K562 (cell line): ENCODE measurements around the gene CCDC148. TPM values are rescaled to one million over a fixed set of nuclear protein-coding genes. Genes with fewer than 3 reads are reported as not detected.

Source experiments
- ATAC-seq: fragments of 200-7000 bp; cut with Tn5 transposase; 3 replicates; pipeline ENCODE4 v1.9.1; 2020; ENCODE audit warnings: moderate library complexity
- BruUV-seq: library from RNA; stranded (reverse); fragments of 400-500 nt; replicated peaks from 2 replicates; lab custom pipeline; 2021; lab: Mats Ljungman, UMichigan
- CTCF ChIA-PET: fragments of 300-600 bp; formaldehyde crosslinking; extraction: SDS; loops from one replicate; lab custom pipeline; 2021; ENCODE audit warnings: low intra/inter-chr PET ratio; lab: Yijun Ruan, JAX
- POLR2A ChIA-PET: fragments of 300-600, 350-650 bp; sonication (Branson Sonifier 250); formaldehyde crosslinking; extraction: SDS; loops from one replicate; lab custom pipeline; 2021; ENCODE audit warnings: antibody characterized with exemption, inconsistent platforms; lab: Yijun Ruan, JAX
- DNase-seq, 4 experiments: peaks; one replicate each; pipeline versions ENCODE4 v3.0.0 to v3.0.0-alpha.2; 2011 to 2018; ENCODE audit warnings: low spot score in 3 of 4, mixed read lengths in 3 of 4; ENCODE audit errors: extremely low read depth in 1 of 4
- FAIRE-seq: peaks from 2 replicates; lab custom pipeline; 2011; peaks lifted over from hg19 to GRCh38; lab: Jason Lieb, UNC
- H2AFZ ChIP-seq: 2 replicates; pipeline ENCODE4 v1.6.0; 2011; ENCODE audit warnings: low read depth, low read length, control low read depth, inconsistent platforms
- H3K27ac ChIP-seq: fragments of 200-600 bp; 3 replicates; pipeline ENCODE4 v1.8.0; 2011; ENCODE audit warnings: low read depth, mild to moderate bottlenecking, control low read depth, inconsistent platforms, low read length, moderate library complexity, mixed read lengths; ENCODE audit errors: extremely low read depth
- H3K27me3 ChIP-seq, 2 experiments: fragments of 300-600 bp in 1 of 2; 2 replicates in 1 of 2; 3 replicates in 1 of 2; pipeline versions ENCODE4 v1.6.0 to v1.8.0; 2011; ENCODE audit warnings: inconsistent platforms in 2 of 2, low read length in 2 of 2, mild to moderate bottlenecking in 1 of 2, mixed read lengths in 1 of 2, moderate library complexity in 1 of 2; ENCODE audit not compliant: control insufficient read depth in 2 of 2, insufficient read depth in 2 of 2
- H3K36me3 ChIP-seq: fragments of 300-600 bp; 3 replicates; pipeline ENCODE4 v1.8.0; 2011; ENCODE audit warnings: mild to moderate bottlenecking, low read length, inconsistent platforms; ENCODE audit not compliant: control insufficient read depth, insufficient read depth
- H3K4me1 ChIP-seq, 2 experiments: fragments of 200-600 bp in 1 of 2; replicated peaks in 1 of 2; 2 replicates in 1 of 2; 3 replicates in 1 of 2; pipeline versions ENCODE4 v1.5.1 to v1.8.0; 2011; ENCODE audit warnings: inconsistent platforms in 2 of 2, low read length in 2 of 2, mild to moderate bottlenecking in 1 of 2, mixed read lengths in 1 of 2, moderate library complexity in 1 of 2; ENCODE audit not compliant: control insufficient read depth in 2 of 2, insufficient read depth in 2 of 2
- H3K4me2 ChIP-seq: 2 replicates; pipeline ENCODE4 v1.6.1; 2011; ENCODE audit warnings: low read length, control low read depth, inconsistent platforms, mixed read lengths; ENCODE audit not compliant: insufficient read depth
- H3K4me3 ChIP-seq: fragments of 200-600 bp; sonication (generic), shearing (Covaris generic); 2 replicates; pipeline ENCODE4 v1.5.1; 2016; ENCODE audit warnings: control low read depth, inconsistent platforms
- H3K79me2 ChIP-seq: fragments of 200-600 bp; 3 replicates; pipeline ENCODE4 v1.8.0; 2011; ENCODE audit warnings: low read length, inconsistent platforms; ENCODE audit not compliant: control insufficient read depth, insufficient read depth
- H3K9ac ChIP-seq, 2 experiments: 2 replicates each; pipeline versions ENCODE4 v1.6.0 to v1.6.1; 2011; ENCODE audit warnings: low read depth in 2 of 2, low read length in 2 of 2, control low read depth in 1 of 2, inconsistent platforms in 1 of 2, mild to moderate bottlenecking in 1 of 2, mixed read lengths in 1 of 2; ENCODE audit not compliant: insufficient read depth in 1 of 2
- H3K9me1 ChIP-seq: one replicate; pipeline ENCODE4 v1.6.0; 2011; ENCODE audit warnings: inconsistent platforms, mild to moderate bottlenecking, low read length, moderate library complexity; ENCODE audit not compliant: control insufficient read depth, insufficient read depth
- H3K9me3 ChIP-seq: replicated peaks from 2 replicates; pipeline ENCODE4 v1.5.1; 2011; ENCODE audit warnings: low read depth, low read length, inconsistent platforms; ENCODE audit not compliant: control insufficient read depth, insufficient read depth
- H4K20me1 ChIP-seq: replicated peaks from 2 replicates; pipeline ENCODE4 v1.6.1; 2011; ENCODE audit warnings: low read length, inconsistent platforms, mixed read lengths; ENCODE audit not compliant: control insufficient read depth, insufficient read depth
- ARHGAP35 ChIP-seq: fragments of 450-650 bp; IDR thresholded peaks from 2 replicates; pipeline ENCODE4 v1.6.1; 2018; ENCODE audit not compliant: partially characterized antibody
- BRF1 ChIP-seq: IDR thresholded peaks from 3 replicates; pipeline ENCODE4 v1.6.1; 2011; ENCODE audit warnings: borderline replicate concordance, mild to moderate bottlenecking; ENCODE audit not compliant: insufficient read length; ENCODE audit errors: extremely low read depth
- CSDE1 ChIP-seq, 2 experiments: fragments of 450-650 bp; IDR thresholded peaks; 2 replicates each; pipeline ENCODE4 v1.6.1; 2016; ENCODE audit warnings: mild to moderate bottlenecking in 1 of 2
- DIDO1 ChIP-seq: fragments of 450-650 bp; IDR thresholded peaks from 2 replicates; pipeline ENCODE4 v1.6.1; 2016; ENCODE audit warnings: low read depth, missing biosample characterization, missing genetic modification characterization
- ELF4 ChIP-seq: fragments of 450-650 bp; formaldehyde crosslinking; IDR thresholded peaks from 2 replicates; pipeline ENCODE4 v1.4.0; 2022; ENCODE audit warnings: missing genetic modification characterization
- ETV1 ChIP-seq: fragments of 450-650 bp; conservative IDR thresholded peaks from 2 replicates; pipeline ENCODE4 v1.6.1; 2016; ENCODE audit warnings: missing genetic modification characterization, control low read depth, low read depth, missing compliant biosample characterization
- HNRNPK ChIP-seq: fragments of 200-400 bp; formaldehyde crosslinking; IDR thresholded peaks from one replicate; pipeline ENCODE4 v1.6.1; 2018; ENCODE audit warnings: mild to moderate bottlenecking, low read depth, low read length; ENCODE audit not compliant: poor library complexity, severe bottlenecking
- MAFK ChIP-seq: IDR thresholded peaks from 2 replicates; pipeline ENCODE4 v1.6.1; 2011; ENCODE audit warnings: low read length, improper control_type of control experiment
- NCOA1 ChIP-seq: fragments of 450-650 bp; IDR thresholded peaks from 2 replicates; pipeline ENCODE4 v1.6.1; 2016; ENCODE audit warnings: low read depth
- NCOA2 ChIP-seq, 2 experiments: fragments of 450-650 bp; IDR thresholded peaks; 2 replicates each; pipeline ENCODE4 v1.6.1; 2018; ENCODE audit warnings: mild to moderate bottlenecking in 2 of 2, moderate library complexity in 1 of 2; ENCODE audit not compliant: partially characterized antibody in 2 of 2
- POLR2B ChIP-seq: fragments of 450-650 bp; IDR thresholded peaks from 2 replicates; pipeline ENCODE4 v1.6.1; 2018; ENCODE audit warnings: low read depth; ENCODE audit not compliant: partially characterized antibody
- RNF219 ChIP-seq: fragments of 250-450 bp; sonication (Bioruptor Pico); IDR thresholded peaks from 2 replicates; pipeline ENCODE4 v1.5.0; 2022; ENCODE audit warnings: mild to moderate bottlenecking
- SNRNP70 ChIP-seq: fragments of 200-400 bp; formaldehyde crosslinking; optimal IDR thresholded peaks from 2 replicates; pipeline ENCODE3; 2017; ENCODE audit warnings: low read depth, low read length
- TEAD2 ChIP-seq: fragments of 450-650 bp; IDR thresholded peaks from 2 replicates; pipeline ENCODE4 v1.6.1; 2016; ENCODE audit warnings: missing genetic modification characterization, control low read depth, missing compliant biosample characterization
- TRIM25 ChIP-seq: fragments of 450-650 bp; IDR thresholded peaks from 2 replicates; pipeline ENCODE4 v1.7.0; 2016; ENCODE audit warnings: borderline replicate concordance
- ZFP1 ChIP-seq: fragments of 450-650 bp; formaldehyde crosslinking; IDR thresholded peaks from 2 replicates; pipeline ENCODE4 v1.4.0; 2020; ENCODE audit warnings: mild to moderate bottlenecking, mixed read lengths
- ZNF41 ChIP-seq: fragments of 250-450 bp; sonication (Bioruptor Pico); conservative IDR thresholded peaks from 2 replicates; pipeline ENCODE4 v1.4.0; 2020; ENCODE audit warnings: mild to moderate bottlenecking
- ZNF780A ChIP-seq: fragments of 250-450 bp; sonication (Bioruptor Pico); IDR thresholded peaks from 2 replicates; pipeline ENCODE4 v1.5.0; 2021; ENCODE audit warnings: mild to moderate bottlenecking
- WGBS: fragments of 100-300 bp; shearing (Covaris generic); methylation state at CpG from one replicate; pipeline ENCODE4 v1.1.6; 2016; ENCODE audit warnings: low coverage, mixed read lengths; ENCODE audit not compliant: insufficient coverage; ENCODE audit errors: missing lambda C conversion rate; 5-methylcytosine and 5-hydroxymethylcytosine counted together
- in situ Hi-C: fragments of 300-500 bp; cut with MboI; formaldehyde crosslinking; loops from 4 replicates; pipeline ENCODE4 v1.15.0; 2018; ENCODE audit warnings: inconsistent platforms, mixed read lengths
- intact Hi-C: fragments of 100-400 bp; cut with micrococcal nuclease; formaldehyde crosslinking; loops from 2 replicates; pipeline ENCODE4 v1.14.2; 2022
- polyA plus RNA-seq, 8 experiments: library from polyadenylated mRNA; depleted of rRNA in 4 of 8; stranded (reverse) in 5 of 8; unstranded in 3 of 8; fragments of >200 nt; fragmentation: Nextera tagmentation in 2 of 8; fragmentation: Illumina TruSeq in 1 of 8; extraction: Ambion mirVana in 2 of 8; extraction: Trizol in 1 of 8; gene quantifications; 2 replicates each; pipeline versions ENCODE4 v1.2.1 to v1.2.3, GENCODE V29; 2011 to 2014; ENCODE audit warnings: inconsistent platforms in 1 of 8, missing spikeins in 1 of 8
- total RNA-seq, 7 experiments: library from RNA; depleted of rRNA in 6 of 7; stranded (reverse); fragments of >200 nt in 6 of 7; fragmentation: Illumina TruSeq in 2 of 7; extraction: Trizol in 2 of 7; gene quantifications; 2 replicates each; pipeline versions ENCODE4 v1.2.1 to v1.2.3, GENCODE V29; 2011 to 2021; ENCODE audit warnings: low replicate concordance in 1 of 7

Gene CCDC148
- total and polyA plus RNA-seq, 9 of the 15 experiments (the other 6 are each of a cell fraction or from before 2014, with no cell fraction given): 0.10 to 1.4 (median 0.65) TPM

- DNase-seq: peak in 1 of 4 experiments; percentile 15
- no peak overlapping the region for H3K27ac ChIP-seq
- intact Hi-C loops: no loop called here
- no peaks in the 10 kb centered on the region for H3K4me1 ChIP-seq
- no peak overlapping the region for H3K4me2 ChIP-seq
- TF ChIP-seq RNF219 (CRISPR knock-in tag) (no peak), ARHGAP35 (no peak), TRIM25 (no peak), ETV1 (no peak), ZNF780A (CRISPR knock-in tag) (no peak), ZNF41 (CRISPR knock-in tag) (no peak), CSDE1 (IDR thresholded peaks at IDR 0.05) (no peak), MAFK (no peak), TEAD2 (tag) (no peak), NCOA2 (IDR thresholded peaks at IDR 0.05; ENCODE audit: partially characterized antibody in 2 of 2) (no peak), SNRNP70 (no peak), BRF1 (no peak), ELF4 (CRISPR knock-in tag) (no peak), HNRNPK (no peak), ZFP1 (CRISPR knock-in tag) (no peak), NCOA1 (no peak), DIDO1 (tag) (no peak), POLR2B (no peak)
- TF ChIP-seq, all 486 proteins: peak for 0
- Histone ChIP-seq H2AFZ (no peak overlapping the region), H3K9ac (no peak overlapping the region), H3K27me3 (no peaks in the 10 kb centered on the region; a peak in 1 of 5 replicates), H3K9me3 (no peaks in the 10 kb centered on the region), H4K20me1 (no peaks in the 10 kb centered on the region), H3K4me3 (no peak overlapping the region), H3K36me3 (no peaks in the 10 kb centered on the region), H3K9me1 (no peaks in the 10 kb centered on the region), H3K79me2 (no peaks in the 10 kb centered on the region)
- ChIA-PET POLR2A (no interaction called here), CTCF (no interaction called here)
- BruUV-seq: no TSS peak
- ATAC-seq (peak; percentile 69), FAIRE-seq (no peak)
- in situ Hi-C loops: no loop called here
- 50% methylated on average over 1 of the region's 1 CpG for WGBS
Measured at GRCh38 chr2:158388159-158388558, 68.4 kb downstream of the CCDC148 start.
